ENCODE results near the gene CARD11.

CARD11 gene

GRCh38 chr7:3020416-3020815 is 23.3 kb downstream of the CARD11 start:
- H3K9me3 ChIP-seq, result no peaks in the 10 kb centered on the region
- TF ChIP-seq CTCF (IDR thresholded peaks at IDR 0.05; ENCODE audit: low read depth, low read length), result no peak
- H3K36me3 ChIP-seq, result no peaks in the 10 kb centered on the region
- H3K4me3 ChIP-seq (ENCODE audit: low read depth, low read length), result no peak overlapping the region
- DNase-seq, result no peak
- no peaks in the 10 kb centered on the region for H3K4me1 ChIP-seq
- H3K27me3 ChIP-seq, result no peaks in the 10 kb centered on the region

- DNase-seq, result no peak
- no peak for TF ChIP-seq CTCF (IDR thresholded peaks at IDR 0.05; ENCODE audit: low read depth, low read length)
- H3K9me3 ChIP-seq, result no peaks in the 10 kb centered on the region
- no peaks in the 10 kb centered on the region for H3K4me1 ChIP-seq
- H3K4me3 ChIP-seq (ENCODE audit: low read depth, low read length), result no peak overlapping the region
- no peaks in the 10 kb centered on the region for H3K27me3 ChIP-seq
- H3K36me3 ChIP-seq, result no peaks in the 10 kb centered on the region
These were observed 23.9 kb downstream of the CARD11 start for GRCh38 chr7:3019801-3020200.

- Histone ChIP-seq H3K36me3 (no peaks in the 10 kb centered on the region), H3K4me1 (no peaks in the 10 kb centered on the region), H3K4me3 (ENCODE audit: low read depth, low read length) (no peak overlapping the region), H3K9me3 (no peaks in the 10 kb centered on the region), H3K27me3 (no peaks in the 10 kb centered on the region)
- DNase-seq, result no peak
- TF ChIP-seq CTCF (IDR thresholded peaks at IDR 0.05; ENCODE audit: low read depth, low read length), result no peak
These were observed 29.5 kb downstream of the CARD11 start for GRCh38 chr7:3013975-3014792.

GRCh38 chr7:3011211-3011852 is 32.3 kb downstream of the CARD11 start:
- no peaks in the 10 kb centered on the region; the same call in 1 of the 2 replicates for H3K9me3 ChIP-seq
- H3K4me3 ChIP-seq (ENCODE audit: low read depth, low read length), result no peak overlapping the region
- TF ChIP-seq CTCF (IDR thresholded peaks at IDR 0.05; ENCODE audit: low read depth, low read length), result no peak
- DNase-seq, result no peak
- H3K4me1 ChIP-seq, result no peaks in the 10 kb centered on the region
- H3K27me3 ChIP-seq, result no peaks in the 10 kb centered on the region
- H3K36me3 ChIP-seq, result no peaks in the 10 kb centered on the region

- no peaks in the 10 kb centered on the region for H3K27me3 ChIP-seq
- TF ChIP-seq CTCF (IDR thresholded peaks at IDR 0.05; ENCODE audit: low read depth, low read length), result no peak
- DNase-seq, result no peak
- H3K4me3 ChIP-seq (ENCODE audit: low read depth, low read length), result no peak overlapping the region
- H3K4me1 ChIP-seq, result no peaks in the 10 kb centered on the region
- no peaks in the 10 kb centered on the region for H3K36me3 ChIP-seq
- no peaks in the 10 kb centered on the region; the same call in 1 of the 2 replicates for H3K9me3 ChIP-seq
These were observed 33.5 kb downstream of the CARD11 start for GRCh38 chr7:3010161-3010560.

GRCh38 chr7:3009086-3009485 is 34.6 kb downstream of the CARD11 start:
- no peak for DNase-seq
- Histone ChIP-seq H3K4me3 (ENCODE audit: low read depth, low read length) (no peak overlapping the region), H3K27me3 (no peaks in the 10 kb centered on the region), H3K9me3 (no peaks in the 10 kb centered on the region; the same call in 1 of the 2 replicates), H3K4me1 (no peaks in the 10 kb centered on the region), H3K36me3 (no peaks in the 10 kb centered on the region)
- TF ChIP-seq CTCF (IDR thresholded peaks at IDR 0.05; ENCODE audit: low read depth, low read length), result no peak

Measured in BE2C (cell line).